ENCODE data around the gene PARP16. TPM values are rescaled to one million over a fixed set of nuclear protein-coding genes. Genes with fewer than 3 reads are reported as not detected.

The PARP16 gene
- total RNA-seq, 1 experiment from 2014 or later: 9.7 TPM

DNA sequence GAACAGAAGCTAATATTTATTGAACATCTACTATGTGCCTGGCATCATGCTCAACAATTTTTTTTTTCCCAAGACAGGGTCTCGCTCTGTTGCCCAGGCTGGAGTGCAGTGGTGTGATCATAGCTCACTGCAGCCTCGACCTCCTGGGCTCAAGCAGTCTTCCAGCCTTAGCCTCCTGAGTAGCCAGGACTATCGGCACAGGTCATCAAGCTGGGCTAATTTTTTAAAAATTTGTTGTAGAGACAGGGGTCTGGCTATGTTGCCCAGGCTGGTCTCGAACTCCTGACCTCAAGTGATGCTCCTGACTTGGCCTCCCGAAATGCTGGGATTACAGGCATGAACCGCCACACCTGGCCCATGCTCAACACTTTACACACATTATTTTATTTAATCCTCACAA is 39.7 kb downstream of the PARP16 start:
- H3K27me3 ChIP-seq (ENCODE audit: insufficient read depth, low read length): no peaks in the 10 kb centered on the region
- ChIA-PET POLR2A (no interaction called here), RAD21 (ENCODE audit: low non-redundant PET in 1 of 2, low total read pairs in 2 of 2, uncharacterized antibody in 2 of 2, unreplicated experiment in 2 of 2) (no interaction called here), CTCF (no interaction called here)
- H2AFZ ChIP-seq (ENCODE audit: low read depth, low read length, poor library complexity, severe bottlenecking): no peak overlapping the region
- no peak overlapping the region for H3K27ac ChIP-seq (ENCODE audit: low read depth, low read length)
- ATAC-seq (no peak), DNase-seq (ENCODE audit: low read depth, low spot score) (no peak)
- no TSS peak for BruUV-seq (replicated peaks)
- no peaks in the 10 kb centered on the region for H3K9me3 ChIP-seq (ENCODE audit: control insufficient read depth in 1 of 2, insufficient read depth in 1 of 2, low read depth in 1 of 2, low read length in 2 of 2)
- no peaks in the 10 kb centered on the region for H3K79me2 ChIP-seq (ENCODE audit: insufficient read depth, low read length)
- no peak overlapping the region for H3K4me3 ChIP-seq (replicated peaks in 1 of 2; ENCODE audit: low read depth in 1 of 2, low read length in 2 of 2)
- no peak overlapping the region for H3K4me2 ChIP-seq (ENCODE audit: low read length)
- H3K9me2 ChIP-seq (ENCODE audit: insufficient read depth): no peaks in the 10 kb centered on the region
- H3K4me1 ChIP-seq (ENCODE audit: control insufficient read depth in 1 of 2, insufficient read depth in 2 of 2, low read length in 2 of 2): no peaks in the 10 kb centered on the region
- no peaks in the 10 kb centered on the region for H4K20me1 ChIP-seq (ENCODE audit: insufficient read depth)
- intact Hi-C loops (cut with micrococcal nuclease): no loop called here
- no peak overlapping the region for H3K9ac ChIP-seq (ENCODE audit: low read length)
- H3K36me3 ChIP-seq (ENCODE audit: control insufficient read depth in 1 of 2, insufficient read depth in 2 of 2, low read length in 2 of 2): no peaks in the 10 kb centered on the region
- TF ChIP-seq, protein P1, sequence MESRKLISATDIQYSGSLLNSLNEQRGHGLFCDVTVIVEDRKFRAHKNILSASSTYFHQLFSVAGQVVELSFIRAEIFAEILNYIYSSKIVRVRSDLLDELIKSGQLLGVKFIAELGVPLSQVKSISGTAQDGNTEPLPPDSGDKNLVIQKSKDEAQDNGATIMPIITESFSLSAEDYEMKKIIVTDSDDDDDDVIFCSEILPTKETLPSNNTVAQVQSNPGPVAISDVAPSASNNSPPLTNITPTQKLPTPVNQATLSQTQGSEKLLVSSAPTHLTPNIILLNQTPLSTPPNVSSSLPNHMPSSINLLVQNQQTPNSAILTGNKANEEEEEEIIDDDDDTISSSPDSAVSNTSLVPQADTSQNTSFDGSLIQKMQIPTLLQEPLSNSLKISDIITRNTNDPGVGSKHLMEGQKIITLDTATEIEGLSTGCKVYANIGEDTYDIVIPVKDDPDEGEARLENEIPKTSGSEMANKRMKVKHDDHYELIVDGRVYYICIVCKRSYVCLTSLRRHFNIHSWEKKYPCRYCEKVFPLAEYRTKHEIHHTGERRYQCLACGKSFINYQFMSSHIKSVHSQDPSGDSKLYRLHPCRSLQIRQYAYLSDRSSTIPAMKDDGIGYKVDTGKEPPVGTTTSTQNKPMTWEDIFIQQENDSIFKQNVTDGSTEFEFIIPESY (IDR thresholded peaks at IDR 0.05; ENCODE audit: extremely low read depth, insufficient replicate concordance, low read length): no peak
- TF ChIP-seq POLR2AphosphoS5 (IDR thresholded peaks at IDR 0.05; ENCODE audit: low read depth, low read length): no peak
- no peak for TF ChIP-seq RAD21 (IDR thresholded peaks at IDR 0.05; ENCODE audit: low read depth)
- no peak for TF ChIP-seq TCF7L2 (IDR thresholded peaks at IDR 0.05; ENCODE audit: borderline replicate concordance, extremely low read depth, insufficient read depth, insufficient read length)
- TF ChIP-seq POLR2A (IDR thresholded peaks at IDR 0.05; ENCODE audit: borderline replicate concordance, extremely low read depth, insufficient read depth, insufficient read length): no peak
- no peak for TF ChIP-seq ELF1 (IDR thresholded peaks at IDR 0.05; ENCODE audit: borderline replicate concordance, low read depth)
- no peak for TF ChIP-seq YY1 (IDR thresholded peaks at IDR 0.05; ENCODE audit: extremely low read depth, insufficient replicate concordance, low read depth, low read length)
- TF ChIP-seq ZNF274 (IDR thresholded peaks at IDR 0.05; ENCODE audit: low read depth, low read length): no peak
- TF ChIP-seq SIN3A (IDR thresholded peaks at IDR 0.05; ENCODE audit: low read depth): no peak
- no peak for TF ChIP-seq EZH2 (IDR thresholded peaks at IDR 0.05)
- TF ChIP-seq ZFX (IDR thresholded peaks at IDR 0.05): no peak
- no peak for TF ChIP-seq SP1 (IDR thresholded peaks at IDR 0.05; ENCODE audit: low read depth)
- no peak for TF ChIP-seq JUND (IDR thresholded peaks at IDR 0.05)
- TF ChIP-seq, protein P2, sequence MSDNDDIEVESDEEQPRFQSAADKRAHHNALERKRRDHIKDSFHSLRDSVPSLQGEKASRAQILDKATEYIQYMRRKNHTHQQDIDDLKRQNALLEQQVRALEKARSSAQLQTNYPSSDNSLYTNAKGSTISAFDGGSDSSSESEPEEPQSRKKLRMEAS (IDR thresholded peaks at IDR 0.05): no peak
- no peak for TF ChIP-seq CEBPB (IDR thresholded peaks at IDR 0.05; ENCODE audit: low read depth)
- no peak for TF ChIP-seq FOSL1 (IDR thresholded peaks at IDR 0.05; ENCODE audit: low read depth)
- TF ChIP-seq EZH2phosphoT487 (IDR thresholded peaks at IDR 0.05; ENCODE audit: borderline replicate concordance): no peak

All from HCT116 (cell line).